ENCODE data around the gene LAPTM5.

LAPTM5 gene

DNA sequence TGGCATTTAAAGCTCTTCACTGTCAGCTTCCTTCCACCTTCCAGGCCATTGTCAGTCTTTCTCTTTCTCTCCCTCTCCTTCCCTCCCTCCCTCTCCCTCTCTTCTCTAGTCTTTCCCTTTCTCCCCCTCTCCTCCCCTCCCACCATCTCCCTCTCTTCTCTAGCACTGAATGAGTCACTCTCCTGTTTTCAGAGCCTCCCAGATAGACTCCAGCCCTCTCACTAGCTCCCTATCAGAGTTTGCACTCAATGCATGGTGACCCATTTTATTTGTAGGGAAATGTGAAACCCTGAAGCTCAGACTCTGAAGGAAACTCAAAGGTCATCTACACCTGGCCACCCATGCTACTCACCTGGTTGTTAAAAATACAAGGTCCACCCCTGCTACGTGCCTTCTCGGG, 29.8 kb downstream of the LAPTM5 start:
- no peak for DNase-seq

DNA sequence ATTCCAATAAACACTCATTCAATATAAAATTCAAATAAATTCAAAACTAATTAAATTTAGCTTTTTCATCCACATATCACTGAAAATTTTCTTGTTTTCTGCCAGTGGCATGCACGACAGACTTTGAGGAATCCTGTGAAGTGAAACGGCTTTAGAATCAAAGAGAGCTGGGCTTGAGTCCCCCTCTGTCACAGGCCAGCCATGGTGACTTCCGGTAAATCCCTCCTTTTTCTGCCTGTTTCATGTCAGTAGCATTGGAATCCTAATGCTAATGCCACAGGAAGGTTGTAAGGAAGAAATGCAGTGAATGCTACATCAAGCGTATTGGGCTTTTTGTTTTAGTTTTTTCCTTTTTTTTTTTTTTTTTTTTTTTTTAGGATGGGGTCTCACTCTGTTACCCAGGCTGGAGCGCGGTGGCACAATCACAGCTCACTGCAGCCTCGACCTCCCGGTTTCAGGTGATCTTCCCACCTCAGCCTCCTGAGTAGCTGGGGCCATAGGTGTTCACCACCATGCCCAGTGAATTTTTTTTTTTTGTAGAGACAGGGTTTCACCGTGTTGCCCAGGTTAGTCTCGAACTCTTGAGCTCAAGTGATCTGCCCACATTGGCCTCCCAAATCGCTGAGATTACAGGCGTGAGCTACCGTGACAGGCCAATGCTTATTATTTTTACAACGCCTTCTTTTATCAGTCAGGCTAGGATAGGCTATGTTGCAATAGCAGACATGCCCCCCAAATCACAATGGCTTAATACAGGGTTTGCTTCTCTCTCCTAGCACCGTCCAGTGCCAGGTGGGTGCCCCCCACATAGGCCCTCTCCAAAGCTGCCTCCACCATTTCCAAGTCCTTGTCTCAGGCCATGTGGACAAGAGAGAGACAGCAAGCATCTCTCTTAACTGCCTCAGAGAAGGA, 30.5 kb downstream of the LAPTM5 start:
- DNase-seq = no peak

DNA sequence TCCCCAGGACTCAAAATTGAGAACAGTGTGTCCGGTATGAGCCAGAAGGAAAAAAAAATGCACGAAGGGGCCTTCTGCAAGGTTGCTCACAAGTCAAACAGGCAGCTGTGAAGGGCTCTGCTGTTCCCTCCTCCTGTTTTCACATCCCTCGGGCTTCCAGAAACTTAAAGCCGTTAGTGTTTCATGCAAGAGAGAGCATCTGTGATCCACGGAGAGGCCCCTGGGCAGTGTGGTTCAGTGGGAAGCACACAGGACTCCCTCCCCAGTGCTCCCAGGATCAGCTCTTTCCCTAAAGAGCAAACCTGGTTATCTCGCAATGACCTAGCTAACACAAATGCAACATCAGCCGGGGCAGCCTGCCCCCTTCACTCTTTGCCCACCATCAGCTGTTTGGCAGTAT, 31.3 kb downstream of the LAPTM5 start:
- no peak for DNase-seq

DNA sequence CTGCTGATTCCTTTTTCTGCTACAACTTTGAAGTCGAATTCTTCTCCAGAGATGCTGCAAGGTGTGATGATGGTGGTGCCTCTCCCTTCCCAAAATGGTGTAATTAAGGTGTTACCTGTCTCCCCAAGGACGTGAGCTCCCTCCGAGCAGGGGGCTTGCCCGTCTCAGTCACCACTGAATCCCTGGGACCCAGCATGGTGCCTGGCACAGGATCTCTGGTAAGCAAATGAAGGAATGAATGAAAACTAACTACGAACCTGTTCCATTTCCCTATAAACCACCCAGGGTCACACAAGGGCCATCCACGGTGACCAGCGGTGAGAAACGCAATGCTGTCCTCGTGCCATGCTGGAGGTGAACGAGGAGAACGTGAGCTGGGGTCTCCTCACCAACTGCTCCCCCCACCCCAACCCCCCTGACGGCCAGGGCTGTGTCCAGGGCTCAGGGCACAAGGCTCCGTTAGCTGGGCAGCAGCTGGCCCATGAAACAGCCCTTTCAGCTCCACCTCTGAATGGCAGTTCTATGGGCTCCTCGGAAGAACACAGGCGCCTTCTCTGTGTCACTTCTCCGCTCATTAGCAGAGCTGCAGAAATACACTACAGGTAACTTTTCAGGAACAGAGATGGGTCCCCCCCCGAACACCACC, 32.0 kb downstream of the LAPTM5 start:
- DNase-seq = no peak

DNA sequence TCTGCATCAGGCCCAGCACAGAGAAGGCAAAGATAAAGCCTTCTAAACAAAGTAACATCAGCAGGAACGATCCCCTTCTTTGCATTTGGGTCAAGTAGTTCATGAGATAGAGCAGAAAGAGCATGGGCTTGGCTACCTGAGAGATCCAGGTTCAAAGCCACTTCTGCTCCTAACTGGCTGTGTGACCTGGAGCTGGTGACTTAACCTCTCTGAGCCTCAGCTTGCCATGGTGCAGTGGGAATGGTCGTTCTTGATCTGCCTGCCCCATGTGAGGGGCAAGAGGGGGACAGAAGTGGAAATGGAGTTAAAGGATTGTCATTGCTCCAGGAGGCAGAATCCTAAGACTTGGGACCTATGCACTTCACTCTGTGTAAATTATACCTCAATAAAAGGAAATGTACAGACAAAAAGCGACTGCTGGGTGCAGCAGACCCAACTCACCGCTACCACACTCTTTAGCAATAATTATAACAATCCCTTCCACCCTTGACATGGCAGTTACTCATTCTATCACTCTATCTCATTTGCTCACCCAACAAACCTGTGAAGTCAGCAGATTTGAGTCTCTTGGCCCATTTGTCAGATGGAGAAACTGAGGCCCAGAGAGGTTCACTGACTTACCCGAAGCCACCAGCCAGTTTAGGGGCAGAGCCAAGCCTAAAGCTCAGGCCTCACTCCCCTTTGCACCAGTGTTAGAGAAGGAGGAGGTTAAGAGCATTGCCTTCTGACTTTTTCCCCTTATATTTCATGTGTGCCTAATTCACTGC, 32.7 kb downstream of the LAPTM5 start:
- DNase-seq = no peak

DNA sequence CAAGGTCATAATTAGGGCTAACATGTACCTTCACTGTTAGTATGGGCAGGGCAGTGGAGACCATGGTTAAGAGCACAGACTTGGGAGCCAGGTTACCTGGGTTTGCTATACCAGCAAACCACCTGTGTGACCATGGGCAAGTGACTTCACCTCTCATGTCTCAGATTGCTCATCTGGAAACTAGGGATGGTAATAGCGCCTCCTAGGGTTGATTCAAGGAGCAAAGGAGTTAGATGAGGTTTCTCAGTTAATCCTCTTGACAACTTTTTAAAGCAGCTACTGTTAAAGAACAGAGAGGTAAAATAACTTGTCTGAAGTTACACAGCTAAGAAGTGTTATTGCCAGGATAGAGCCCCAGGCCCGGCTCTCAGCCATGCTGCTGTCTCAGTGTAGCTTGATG, 33.4 kb downstream of the LAPTM5 start:
- DNase-seq = no peak

DNA sequence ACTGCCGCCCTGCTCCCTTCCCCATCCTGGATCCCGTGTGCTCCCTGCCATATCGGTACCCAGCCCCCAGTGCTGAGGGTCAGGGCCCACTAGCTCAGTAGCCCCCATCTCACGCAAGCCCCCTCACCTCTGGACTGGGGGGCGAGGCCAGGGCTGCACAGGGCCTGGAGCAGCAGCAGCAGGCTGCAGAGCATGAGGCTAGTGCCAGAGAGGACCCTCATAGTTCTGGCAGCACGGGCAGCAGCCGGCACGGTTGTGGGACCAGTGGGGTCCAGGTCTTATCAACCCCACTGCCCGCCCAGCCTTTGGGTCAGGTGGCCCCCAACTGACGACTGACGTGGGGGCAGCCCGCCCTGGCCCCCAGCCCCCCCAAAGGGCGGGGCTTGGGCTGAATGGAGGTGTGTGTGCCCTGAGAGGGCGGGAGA, 34.2 kb downstream of the LAPTM5 start, which contains the start of gene MATN1:
Gene MATN1 (minus strand): TSS at position 255 of the 425 bp plus-strand sequence. CDS start 34 bp downstream, at position 221.
- DNase-seq = no peak

DNA sequence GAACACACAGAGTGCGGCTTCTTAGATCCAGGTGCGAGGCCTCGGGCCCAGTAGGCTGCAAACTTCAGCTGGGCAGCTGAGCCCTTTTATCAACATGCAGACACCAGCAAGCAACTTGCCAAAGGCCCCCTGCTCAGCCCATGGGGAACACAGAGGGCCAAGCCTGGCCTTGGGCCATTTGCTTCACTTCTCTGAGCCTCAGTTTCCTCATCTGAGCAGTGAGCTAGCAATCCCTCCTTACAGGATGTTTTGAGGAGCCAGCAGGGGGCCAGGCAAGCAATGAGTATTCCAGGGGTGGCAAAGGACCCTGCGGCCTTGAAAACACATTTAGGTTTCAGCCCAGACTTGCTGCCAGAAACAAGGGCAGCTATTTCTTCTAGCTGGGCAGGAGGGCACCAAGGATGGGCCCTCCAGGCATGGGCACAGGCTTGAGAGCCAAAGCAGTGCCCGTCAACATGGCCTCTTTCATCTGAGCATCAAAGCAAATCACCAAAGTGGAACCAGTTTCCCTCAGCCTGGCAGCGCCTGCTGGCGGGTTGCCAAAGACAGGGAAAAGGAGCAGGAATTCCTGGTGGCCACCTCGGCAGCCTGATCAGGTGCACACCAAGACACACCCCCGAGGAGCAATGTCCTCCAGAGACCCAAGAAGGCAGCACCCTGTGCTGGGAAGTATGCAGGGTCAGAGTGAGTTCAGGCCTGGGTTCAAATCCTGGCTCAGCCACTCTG, 35.6 kb downstream of the LAPTM5 start:
- DNase-seq = no peak

DNA sequence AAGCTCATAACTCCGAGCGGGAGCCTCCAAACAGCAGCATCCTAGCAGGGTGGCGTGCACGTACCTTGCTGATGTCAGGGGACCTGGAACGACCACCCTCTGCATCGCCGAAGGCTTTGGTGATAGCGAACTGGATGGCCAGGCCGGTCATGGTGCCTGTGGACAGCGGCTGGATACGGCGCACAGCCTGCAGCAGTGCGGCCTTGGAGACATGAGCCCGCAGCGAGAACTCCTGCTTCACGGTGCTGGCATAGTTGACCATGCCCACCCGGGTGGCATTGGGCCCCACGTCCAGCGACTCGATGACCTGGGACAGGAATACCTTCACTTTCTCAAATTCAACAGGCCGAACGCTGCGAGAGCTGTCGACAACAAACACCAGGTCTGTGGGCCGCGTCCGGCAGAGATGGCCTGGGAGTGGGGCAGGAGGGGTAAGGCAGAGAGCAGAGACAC, 36.2 kb downstream of the LAPTM5 start:
- DNase-seq = no peak

DNA sequence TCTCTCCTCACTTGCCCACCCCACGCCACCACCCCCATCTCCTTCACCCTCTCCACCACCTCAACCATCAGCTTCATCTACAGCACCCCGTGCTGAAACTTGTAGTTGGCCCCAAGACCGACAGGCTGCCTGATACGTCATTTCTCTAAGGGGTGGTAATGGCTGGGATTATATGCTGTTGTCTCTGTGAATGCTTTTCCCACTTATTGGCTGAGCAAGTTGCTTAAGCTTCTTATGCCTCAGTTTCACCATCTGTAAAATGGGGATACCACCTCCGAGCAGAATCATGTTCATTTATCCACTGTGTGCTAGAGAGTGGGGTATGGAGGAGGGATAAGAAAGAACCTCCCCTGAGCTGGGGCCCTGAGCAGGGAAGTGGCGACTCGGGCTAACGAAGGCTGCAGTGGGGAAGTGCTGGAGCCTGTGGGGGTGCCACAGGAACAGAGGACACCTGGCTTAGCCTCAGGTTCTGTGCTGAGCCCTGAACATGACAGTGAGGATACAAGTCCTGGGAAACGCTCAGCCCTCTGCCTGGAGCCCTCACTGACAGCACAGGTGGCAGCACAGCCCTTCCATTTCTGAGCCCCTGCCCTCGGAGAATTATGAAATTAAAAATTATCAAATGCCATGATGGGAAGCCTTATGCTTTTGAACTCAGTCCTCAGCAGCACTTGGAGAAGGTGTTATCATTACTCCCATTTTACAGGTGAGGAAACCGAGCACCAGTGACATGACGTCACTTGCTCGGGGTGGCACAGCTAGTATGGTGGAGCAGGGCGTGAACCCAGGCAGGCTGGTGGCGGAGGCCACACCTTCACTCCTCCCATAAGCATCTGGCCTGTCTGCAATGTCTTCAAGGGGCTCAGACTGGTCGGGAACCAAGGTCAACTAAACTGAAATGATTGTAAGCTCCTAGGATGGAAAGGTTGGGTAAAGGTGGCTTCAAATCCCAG, 37.0 kb downstream of the LAPTM5 start:
- DNase-seq = no peak

DNA sequence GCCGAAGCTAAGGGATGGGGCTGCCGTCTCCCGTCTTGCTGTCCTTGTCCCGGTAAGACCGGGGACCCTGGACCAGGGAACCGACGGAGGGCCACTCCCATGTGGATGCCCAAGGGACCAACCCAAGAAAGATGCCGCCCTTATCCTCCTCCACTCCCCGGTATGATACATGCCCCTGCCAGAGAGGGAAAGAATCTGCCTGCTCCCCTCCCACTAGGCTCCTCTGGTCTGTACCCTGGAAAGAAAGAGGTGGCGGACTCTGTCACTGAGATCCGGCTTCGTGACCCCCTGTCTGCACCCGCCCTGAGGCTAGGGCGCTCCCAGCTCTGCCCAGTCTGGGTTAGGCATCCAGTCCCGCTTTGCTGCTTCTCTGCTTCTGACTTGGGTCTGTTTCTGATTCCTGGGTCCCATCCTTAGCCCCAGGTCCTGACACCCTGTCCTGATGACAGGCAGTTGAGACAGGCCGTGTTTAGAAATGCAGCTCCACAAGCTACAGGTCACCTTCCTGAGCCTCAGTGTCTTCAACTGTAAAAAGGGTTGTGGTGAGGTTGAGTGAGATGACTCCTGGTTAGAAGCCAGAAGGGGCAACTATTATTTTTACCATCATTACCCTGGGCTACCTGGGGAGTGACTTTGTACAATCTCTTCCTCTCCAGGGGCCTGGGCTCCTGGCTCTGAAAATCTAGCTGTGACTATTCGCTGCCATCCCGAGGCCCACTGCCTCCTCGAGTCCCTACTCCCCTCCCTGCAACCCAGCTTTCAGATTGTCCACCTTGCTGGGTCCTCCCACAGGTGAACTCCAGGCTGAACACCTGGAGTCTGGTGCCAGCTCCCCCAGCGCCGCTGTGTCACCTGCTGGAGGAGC, 37.9 kb downstream of the LAPTM5 start:
- DNase-seq = no peak

DNA sequence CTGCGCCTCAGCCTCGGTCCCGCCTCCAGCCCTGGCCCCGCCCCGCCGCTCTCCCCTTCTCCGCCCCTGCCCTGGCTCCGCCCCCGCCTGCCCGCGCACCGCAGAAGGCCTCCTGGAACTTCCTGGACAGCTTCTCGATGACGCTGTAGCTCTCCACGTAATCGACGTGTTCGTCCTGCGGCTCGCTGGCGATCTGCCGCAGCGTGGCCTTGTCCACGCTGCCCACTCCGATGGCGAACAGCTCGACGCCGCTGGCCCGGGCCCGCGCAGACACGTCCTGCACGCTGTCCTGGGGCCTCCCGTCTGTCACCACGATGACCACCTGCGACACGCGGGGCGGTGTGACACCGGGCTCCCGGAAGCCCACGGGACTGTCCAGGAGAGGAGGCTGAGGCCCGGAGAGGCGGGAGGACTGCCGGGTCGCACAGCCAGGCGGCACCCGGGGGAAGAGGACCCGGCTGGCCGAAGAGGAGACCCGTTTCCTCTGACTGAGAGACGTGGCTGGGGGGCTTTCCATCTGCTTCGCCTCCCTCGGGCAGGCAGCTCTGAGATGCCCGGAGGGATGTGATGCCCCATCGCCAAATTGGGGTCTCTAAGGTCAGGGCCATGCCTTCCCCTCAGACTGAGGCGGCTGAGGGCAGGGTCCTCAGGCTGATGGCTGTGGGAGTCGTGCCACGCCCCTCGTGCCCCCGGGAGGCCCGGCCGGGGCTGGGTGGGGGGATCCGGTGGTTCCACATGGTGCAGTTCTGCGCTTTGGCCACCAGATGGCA, 38.8 kb downstream of the LAPTM5 start:
- DNase-seq = peak; percentile 80

DNA sequence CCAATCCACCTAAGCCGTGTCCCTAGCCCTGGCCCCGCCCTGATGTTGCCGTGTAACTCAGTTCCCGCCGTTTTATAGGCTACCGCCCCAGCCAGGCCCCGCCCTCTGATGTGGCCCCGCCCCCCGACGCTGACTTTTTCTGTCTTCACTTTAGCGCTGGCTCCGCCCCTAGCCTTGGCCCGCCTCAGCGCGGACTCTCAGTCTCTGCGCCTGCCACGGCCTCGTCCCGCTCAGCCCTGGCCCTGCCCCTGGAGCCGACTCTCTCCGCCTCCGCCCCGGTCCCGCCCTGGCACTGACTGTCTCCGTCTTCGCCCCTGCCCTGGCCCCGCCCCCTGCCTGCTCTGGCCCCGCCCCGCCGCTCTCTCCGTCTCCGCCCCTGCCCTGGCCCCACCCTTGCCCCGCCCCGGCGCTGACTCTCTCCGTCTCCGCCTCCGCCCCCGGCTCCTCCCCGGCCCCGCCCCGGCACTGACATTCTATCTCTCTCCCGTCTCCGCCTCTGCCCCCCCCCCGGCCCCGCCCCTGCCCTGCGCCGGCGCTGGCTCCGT, 39.4 kb downstream of the LAPTM5 start:
- DNase-seq = peak; percentile 100

DNA sequence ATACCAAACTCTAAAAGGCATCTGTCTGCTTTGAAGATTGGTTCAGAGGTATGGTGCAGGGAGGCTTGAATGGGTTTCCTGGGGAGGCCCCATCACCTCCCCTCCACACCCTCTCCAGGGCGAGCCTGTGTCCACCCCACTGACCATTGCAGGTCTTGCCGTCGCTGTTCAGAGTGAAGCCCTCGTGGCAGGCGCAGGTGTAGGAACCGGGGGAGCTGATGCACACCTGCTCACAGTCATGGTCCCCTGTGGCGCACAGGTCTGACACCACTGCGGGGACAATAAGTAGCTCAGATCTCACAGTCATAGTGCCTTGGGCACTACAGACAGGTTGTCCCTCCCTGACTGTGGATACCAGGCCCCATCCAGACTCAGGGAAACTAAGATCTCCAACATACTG, 40.9 kb downstream of the LAPTM5 start:
- DNase-seq = no peak

DNA sequence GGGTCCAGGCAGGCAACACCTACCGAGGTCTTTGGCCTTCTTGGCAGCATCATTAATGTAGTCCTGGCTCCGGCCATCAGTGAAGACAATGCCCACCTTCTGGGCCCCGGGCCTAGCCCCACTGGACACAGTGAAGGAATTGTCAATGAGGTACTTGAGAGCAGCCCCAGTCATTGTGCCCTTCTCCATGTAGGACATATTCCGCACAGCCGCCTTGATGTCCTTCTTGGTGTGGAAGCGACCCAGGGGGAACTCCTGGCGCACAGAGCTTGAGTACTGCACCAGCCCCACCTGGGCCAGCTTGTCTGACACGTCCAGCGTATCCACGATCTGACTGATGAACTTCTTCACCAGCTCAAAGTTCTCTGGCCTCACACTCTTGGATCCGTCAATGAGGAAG, 41.7 kb downstream of the LAPTM5 start:
- DNase-seq = no peak

DNA sequence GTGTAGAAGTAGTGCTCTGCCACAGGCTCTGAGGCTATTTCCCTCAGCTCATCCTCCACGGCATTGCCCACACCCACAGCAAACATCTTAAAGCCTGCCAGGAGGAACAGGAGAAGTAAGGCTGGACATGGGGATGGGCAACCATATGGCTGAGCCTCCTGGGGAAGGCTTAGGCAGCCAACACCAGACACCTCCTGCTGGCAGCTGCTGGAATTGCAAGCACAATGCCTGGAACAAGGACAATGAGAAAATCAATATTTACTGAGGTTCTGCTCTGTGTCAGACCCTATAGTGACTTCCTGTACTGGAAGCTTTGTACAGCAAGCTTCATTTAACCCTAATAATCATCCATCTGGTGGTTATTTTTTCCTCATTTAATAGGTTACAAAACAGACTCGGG, 42.4 kb downstream of the LAPTM5 start:
- DNase-seq = no peak

DNA sequence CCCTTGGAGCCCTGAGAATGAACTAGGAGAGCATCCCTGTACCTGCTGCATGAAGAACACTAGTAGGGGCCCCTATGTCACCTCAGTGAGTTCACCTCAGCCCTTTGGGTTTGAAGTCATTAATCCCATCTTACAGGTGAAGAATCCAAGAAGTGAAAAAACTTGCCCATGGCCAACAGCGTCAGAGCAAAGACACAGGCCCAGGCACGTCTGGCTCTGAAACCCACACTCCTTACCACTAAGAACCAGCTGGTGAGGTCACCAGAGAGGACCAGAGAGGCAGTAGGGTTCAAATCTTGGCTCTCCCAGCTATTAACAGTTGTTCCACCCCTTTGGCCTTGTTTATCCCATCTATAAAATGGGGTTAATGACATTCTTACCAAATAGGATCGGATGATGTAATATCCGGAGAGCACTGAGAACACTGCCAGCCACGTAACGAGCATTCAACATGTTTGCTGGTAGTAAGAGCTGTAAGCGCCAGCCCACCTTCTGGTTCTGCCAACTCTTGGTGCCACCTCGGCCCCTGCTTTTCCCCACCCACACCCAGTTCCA, 43.0 kb downstream of the LAPTM5 start:
- DNase-seq = no peak

DNA sequence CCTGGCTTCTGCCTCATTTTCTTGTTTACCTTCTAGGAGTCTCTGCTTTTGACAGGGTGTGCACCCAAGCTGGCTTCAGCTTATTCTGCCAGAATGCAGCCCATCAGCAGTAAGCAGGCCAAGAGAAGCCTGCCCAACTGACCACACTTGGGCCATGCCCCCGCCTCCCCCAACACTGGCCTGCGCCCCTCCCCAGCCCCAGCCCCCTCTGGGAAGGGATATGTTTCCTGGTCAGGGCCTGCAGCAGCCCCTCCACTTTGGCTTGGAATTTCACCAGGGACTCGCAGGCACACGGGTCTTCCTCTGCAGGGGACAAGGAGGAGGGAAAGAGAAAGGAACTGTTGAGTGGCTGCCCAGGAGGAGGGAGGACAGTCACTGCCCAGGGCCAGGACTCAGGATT, 43.5 kb downstream of the LAPTM5 start:
- no peak for DNase-seq

DNA sequence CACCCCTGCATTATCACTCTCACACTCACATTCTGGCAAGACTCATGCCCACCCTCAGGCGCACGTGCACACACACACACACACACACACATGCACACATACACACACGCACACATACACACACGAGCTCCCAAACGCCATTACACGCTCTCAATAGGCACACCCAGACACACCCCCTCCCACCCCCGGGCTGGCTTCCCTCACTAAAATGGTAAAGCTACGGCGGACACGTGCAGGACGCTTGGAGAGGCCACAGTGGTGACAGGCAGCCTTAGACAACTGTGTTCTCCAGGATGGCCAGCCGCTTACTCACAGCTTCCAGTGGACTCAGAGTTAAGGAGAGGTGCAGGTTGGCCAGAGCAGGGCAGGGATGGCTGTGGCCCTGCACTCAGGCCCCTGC, 44.3 kb downstream of the LAPTM5 start:
- DNase-seq = no peak

Data from activated CD4-positive, alpha-beta T cell treated with anti-CD3 and anti-CD28 coated beads, Interleukin-2, amount 50 U/mL, for 1 hour (primary cell).